HepG2 (cell line): ENCODE measurements around the gene LSM12. TPM values are rescaled to one million over a fixed set of nuclear protein-coding genes. Genes with fewer than 3 reads are reported as not detected.

Source experiments
- CENPX ChIP-seq: sonication (generic); formaldehyde crosslinking; IDR thresholded peaks from 2 replicates; pipeline ENCODE4 v1.9.0; 2021; ENCODE audit warnings: mild to moderate bottlenecking, missing genetic modification reagents, moderate library complexity
- EHMT2 ChIP-seq: fragments of 200-600 bp; sonication (generic); IDR thresholded peaks from 2 replicates; pipeline ENCODE4 v1.7.0; 2017; ENCODE audit warnings: antibody characterized with exemption, low read depth, low read length, borderline replicate concordance
- ELF1 ChIP-seq: sonication (generic); formaldehyde crosslinking; IDR thresholded peaks from 2 replicates; pipeline ENCODE4 v1.4.0; 2020; ENCODE audit warnings: missing genetic modification reagents
- FOXK1 ChIP-seq: sonication (generic); formaldehyde crosslinking; IDR thresholded peaks from 2 replicates; pipeline ENCODE4 v1.4.0; 2020; ENCODE audit warnings: low read depth, missing genetic modification reagents, borderline replicate concordance
- HNRNPUL1 ChIP-seq: fragments of 200-400 bp; formaldehyde crosslinking; IDR thresholded peaks from 2 replicates; pipeline ENCODE4 v1.6.1; 2017; ENCODE audit warnings: low read depth, mild to moderate bottlenecking, low read length, moderate library complexity
- KDM6A ChIP-seq: IDR thresholded peaks from 2 replicates; pipeline ENCODE4 v1.6.1; 2016; ENCODE audit warnings: low read depth
- NFE2 ChIP-seq: sonication (generic); formaldehyde crosslinking; IDR thresholded peaks from 2 replicates; pipeline ENCODE4 v1.4.0; 2020; ENCODE audit warnings: missing genetic modification reagents
- NFE2L2 ChIP-seq: fragments of 150-350 bp; IDR thresholded peaks from 2 replicates; pipeline ENCODE4 v1.6.1; 2014; ENCODE audit warnings: low read length
- POLR2AphosphoS5 ChIP-seq: IDR thresholded peaks from 2 replicates; pipeline ENCODE4 v1.6.1; 2012; ENCODE audit warnings: low read depth, low read length
- SMARCE1 ChIP-seq: fragments of 450-650 bp; IDR thresholded peaks from 2 replicates; pipeline ENCODE4 v1.6.1; 2017; ENCODE audit warnings: borderline replicate concordance
- SP2 ChIP-seq: sonication (generic); formaldehyde crosslinking; IDR thresholded peaks from 2 replicates; pipeline ENCODE4 v1.5.1; 2020; ENCODE audit warnings: mild to moderate bottlenecking, missing genetic modification reagents
- SRSF4 ChIP-seq: fragments of 200-400 bp; formaldehyde crosslinking; IDR thresholded peaks from one replicate; pipeline ENCODE4 v1.6.1; 2018; ENCODE audit warnings: mild to moderate bottlenecking, low read depth, low read length, moderate library complexity; ENCODE audit not compliant: poor library complexity, severe bottlenecking
- TMF1 ChIP-seq: sonication (generic); formaldehyde crosslinking; IDR thresholded peaks from 2 replicates; pipeline ENCODE4 v1.8.1; 2022; ENCODE audit warnings: low read depth, missing genetic modification reagents
- YEATS2 ChIP-seq: sonication (generic); formaldehyde crosslinking; IDR thresholded peaks from 2 replicates; pipeline ENCODE4 v1.4.0; 2020; ENCODE audit warnings: missing genetic modification reagents, borderline replicate concordance
- ZNF652 ChIP-seq: IDR thresholded peaks from 2 replicates; pipeline ENCODE4 v1.6.1; 2016; ENCODE audit warnings: low read depth, borderline replicate concordance
- ZSCAN31 ChIP-seq: sonication (generic); formaldehyde crosslinking; IDR thresholded peaks from 2 replicates; pipeline ENCODE4 v1.5.0; 2020; ENCODE audit warnings: low read depth, mild to moderate bottlenecking, missing genetic modification reagents
- polyA plus RNA-seq, 8 experiments: library from polyadenylated mRNA; depleted of rRNA in 3 of 8; stranded (reverse) in 7 of 8; unstranded in 1 of 8; fragments of >200 nt; fragmentation: Illumina TruSeq in 4 of 8; extraction: Trizol in 4 of 8; gene quantifications; 2 replicates each; pipeline versions ENCODE4 v1.2.1 to v1.2.3, GENCODE V29; 2011 to 2016; ENCODE audit warnings: low read depth in 4 of 8, missing spikeins in 1 of 8, mixed read lengths in 1 of 8; ENCODE audit not compliant: insufficient read depth in 1 of 8
- total RNA-seq, 5 experiments: library from RNA; depleted of rRNA; stranded (reverse); fragments of >200 nt; fragmentation: Illumina TruSeq; extraction: Trizol; gene quantifications; 2 replicates each; pipeline ENCODE4 v1.2.3, GENCODE V29; 2016; ENCODE audit warnings: low read depth in 1 of 5
- TF ChIP-seq, protein P1 (sequence below): sonication (generic); formaldehyde crosslinking; IDR thresholded peaks from one replicate; pipeline ENCODE4 v1.5.1; 2020; ENCODE audit warnings: mild to moderate bottlenecking, missing genetic modification reagents; ENCODE audit errors: not compliant biosample characterization
- TF ChIP-seq, protein P2 (sequence below): IDR thresholded peaks from 2 replicates; pipeline ENCODE4 v1.6.1; 2016; ENCODE audit warnings: low read depth, borderline replicate concordance
- TF ChIP-seq, protein P3 (sequence below): sonication (generic); formaldehyde crosslinking; conservative IDR thresholded peaks from 2 replicates; pipeline ENCODE4 v1.4.0; 2020; ENCODE audit warnings: missing genetic modification reagents
- TF ChIP-seq, protein P4 (sequence below): sonication (generic); formaldehyde crosslinking; IDR thresholded peaks from 2 replicates; pipeline ENCODE4 v1.4.0; 2020; ENCODE audit warnings: missing genetic modification reagents

LSM12 gene
- total and polyA plus RNA-seq, 2 of the 13 experiments (the other 11 are each of a cell fraction or from before 2014, with no cell fraction given), result 52.8 to 55.7 TPM

DNA sequence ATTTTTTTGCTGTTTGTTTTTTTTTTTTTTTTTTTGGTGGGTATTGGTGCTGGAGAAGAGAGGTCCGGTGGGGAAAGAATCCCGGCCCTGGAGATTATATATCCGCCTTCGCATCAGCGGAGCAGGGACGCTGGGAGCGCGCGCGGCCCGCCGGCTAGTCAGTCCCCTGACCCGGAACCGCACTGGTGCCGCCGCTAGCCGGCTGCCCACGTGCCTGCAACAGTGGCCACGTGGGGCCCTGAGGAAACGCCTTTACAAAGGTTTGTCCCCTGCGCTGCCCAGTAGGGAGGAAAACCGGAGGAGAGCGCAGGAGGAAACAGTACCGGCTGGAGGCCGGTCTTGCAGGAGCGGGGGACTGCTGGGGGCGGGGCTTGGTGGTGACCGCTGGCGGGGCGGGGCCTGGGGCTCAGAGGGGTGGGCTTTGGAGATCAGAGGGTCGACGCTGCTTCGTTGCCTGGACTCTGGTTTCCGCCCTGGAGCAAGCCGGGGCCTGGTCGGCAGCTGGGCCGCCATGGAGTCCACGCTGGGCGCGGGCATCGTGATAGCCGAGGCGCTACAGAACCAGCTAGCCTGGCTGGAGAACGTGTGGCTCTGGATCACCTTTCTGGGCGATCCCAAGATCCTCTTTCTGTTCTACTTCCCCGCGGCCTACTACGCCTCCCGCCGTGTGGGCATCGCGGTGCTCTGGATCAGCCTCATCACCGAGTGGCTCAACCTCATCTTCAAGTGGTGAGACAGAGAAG lies 4.2 kb upstream of the LSM12 start, which contains the start of gene G6PC3 (continued):
- TF ChIP-seq, protein P1, sequence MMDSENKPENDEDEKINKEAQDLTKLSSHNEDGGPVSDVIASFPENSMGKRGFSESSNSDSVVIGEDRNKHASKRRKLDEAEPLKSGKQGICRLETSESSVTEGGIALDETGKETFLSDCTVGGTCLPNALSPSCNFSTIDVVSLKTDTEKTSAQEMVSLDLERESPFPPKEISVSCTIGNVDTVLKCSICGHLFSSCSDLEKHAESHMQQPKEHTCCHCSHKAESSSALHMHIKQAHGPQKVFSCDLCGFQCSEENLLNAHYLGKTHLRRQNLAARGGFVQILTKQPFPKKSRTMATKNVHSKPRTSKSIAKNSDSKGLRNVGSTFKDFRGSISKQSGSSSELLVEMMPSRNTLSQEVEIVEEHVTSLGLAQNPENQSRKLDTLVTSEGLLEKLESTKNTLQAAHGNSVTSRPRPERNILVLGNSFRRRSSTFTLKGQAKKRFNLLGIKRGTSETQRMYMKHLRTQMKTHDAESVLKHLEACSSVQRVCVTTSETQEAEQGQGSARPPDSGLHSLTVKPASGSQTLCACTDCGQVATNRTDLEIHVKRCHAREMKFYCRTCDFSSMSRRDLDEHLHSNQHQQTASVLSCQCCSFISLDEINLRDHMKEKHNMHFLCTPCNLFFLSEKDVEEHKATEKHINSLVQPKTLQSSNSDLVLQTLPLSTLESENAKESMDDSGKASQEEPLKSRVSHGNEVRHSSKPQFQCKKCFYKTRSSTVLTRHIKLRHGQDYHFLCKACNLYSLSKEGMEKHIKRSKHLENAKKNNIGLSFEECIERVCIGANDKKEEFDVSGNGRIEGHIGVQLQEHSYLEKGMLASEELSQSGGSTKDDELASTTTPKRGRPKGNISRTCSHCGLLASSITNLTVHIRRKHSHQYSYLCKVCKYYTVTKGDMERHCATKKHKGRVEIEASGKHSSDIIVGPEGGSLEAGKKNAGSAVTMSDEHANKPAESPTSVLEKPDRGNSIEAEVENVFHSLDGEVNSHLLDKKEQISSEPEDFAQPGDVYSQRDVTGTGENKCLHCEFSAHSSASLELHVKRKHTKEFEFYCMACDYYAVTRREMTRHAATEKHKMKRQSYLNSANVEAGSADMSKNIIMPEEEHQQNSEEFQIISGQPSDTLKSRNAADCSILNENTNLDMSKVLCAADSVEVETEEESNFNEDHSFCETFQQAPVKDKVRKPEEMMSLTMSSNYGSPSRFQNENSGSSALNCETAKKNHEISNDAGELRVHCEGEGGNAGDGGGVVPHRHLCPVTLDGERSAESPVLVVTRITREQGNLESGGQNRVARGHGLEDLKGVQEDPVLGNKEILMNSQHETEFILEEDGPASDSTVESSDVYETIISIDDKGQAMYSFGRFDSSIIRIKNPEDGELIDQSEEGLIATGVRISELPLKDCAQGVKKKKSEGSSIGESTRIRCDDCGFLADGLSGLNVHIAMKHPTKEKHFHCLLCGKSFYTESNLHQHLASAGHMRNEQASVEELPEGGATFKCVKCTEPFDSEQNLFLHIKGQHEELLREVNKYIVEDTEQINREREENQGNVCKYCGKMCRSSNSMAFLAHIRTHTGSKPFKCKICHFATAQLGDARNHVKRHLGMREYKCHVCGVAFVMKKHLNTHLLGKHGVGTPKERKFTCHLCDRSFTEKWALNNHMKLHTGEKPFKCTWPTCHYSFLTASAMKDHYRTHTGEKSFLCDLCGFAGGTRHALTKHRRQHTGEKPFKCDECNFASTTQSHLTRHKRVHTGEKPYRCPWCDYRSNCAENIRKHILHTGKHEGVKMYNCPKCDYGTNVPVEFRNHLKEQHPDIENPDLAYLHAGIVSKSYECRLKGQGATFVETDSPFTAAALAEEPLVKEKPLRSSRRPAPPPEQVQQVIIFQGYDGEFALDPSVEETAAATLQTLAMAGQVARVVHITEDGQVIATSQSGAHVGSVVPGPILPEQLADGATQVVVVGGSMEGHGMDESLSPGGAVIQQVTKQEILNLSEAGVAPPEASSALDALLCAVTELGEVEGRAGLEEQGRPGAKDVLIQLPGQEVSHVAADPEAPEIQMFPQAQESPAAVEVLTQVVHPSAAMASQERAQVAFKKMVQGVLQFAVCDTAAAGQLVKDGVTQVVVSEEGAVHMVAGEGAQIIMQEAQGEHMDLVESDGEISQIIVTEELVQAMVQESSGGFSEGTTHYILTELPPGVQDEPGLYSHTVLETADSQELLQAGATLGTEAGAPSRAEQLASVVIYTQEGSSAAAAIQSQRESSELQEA, result peak; percentile 92
- peak; percentile 96 for TF ChIP-seq ZSCAN31
- peak; percentile 99 for TF ChIP-seq FOXK1 (CRISPR knock-in tag)
- TF ChIP-seq SP2 (CRISPR knock-in tag), result peak; percentile 64
- peak; percentile 98 for TF ChIP-seq ELF1 (CRISPR knock-in tag)
- TF ChIP-seq HNRNPUL1, result no peak
- TF ChIP-seq YEATS2 (CRISPR knock-in tag), result peak; percentile 97
- no peak for TF ChIP-seq KDM6A (CRISPR knock-in tag)
- peak; percentile 65 for TF ChIP-seq ZNF652 (CRISPR knock-in tag)
- TF ChIP-seq, protein P2, sequence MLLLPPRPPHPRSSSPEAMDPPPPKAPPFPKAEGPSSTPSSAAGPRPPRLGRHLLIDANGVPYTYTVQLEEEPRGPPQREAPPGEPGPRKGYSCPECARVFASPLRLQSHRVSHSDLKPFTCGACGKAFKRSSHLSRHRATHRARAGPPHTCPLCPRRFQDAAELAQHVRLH (CRISPR knock-in tag), result peak; percentile 98
- TF ChIP-seq NFE2, result no peak
- peak; percentile 97 for TF ChIP-seq TMF1 (CRISPR knock-in tag)
- TF ChIP-seq POLR2AphosphoS5, result peak; percentile 88
- no peak for TF ChIP-seq SMARCE1
- no peak for TF ChIP-seq EHMT2
- TF ChIP-seq, protein P3, sequence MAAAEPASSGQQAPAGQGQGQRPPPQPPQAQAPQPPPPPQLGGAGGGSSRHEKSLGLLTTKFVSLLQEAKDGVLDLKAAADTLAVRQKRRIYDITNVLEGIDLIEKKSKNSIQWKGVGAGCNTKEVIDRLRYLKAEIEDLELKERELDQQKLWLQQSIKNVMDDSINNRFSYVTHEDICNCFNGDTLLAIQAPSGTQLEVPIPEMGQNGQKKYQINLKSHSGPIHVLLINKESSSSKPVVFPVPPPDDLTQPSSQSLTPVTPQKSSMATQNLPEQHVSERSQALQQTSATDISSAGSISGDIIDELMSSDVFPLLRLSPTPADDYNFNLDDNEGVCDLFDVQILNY, result peak; percentile 72; the same call in 1 of the 2 replicates
- TF ChIP-seq CENPX, result no peak
- TF ChIP-seq, protein P4, sequence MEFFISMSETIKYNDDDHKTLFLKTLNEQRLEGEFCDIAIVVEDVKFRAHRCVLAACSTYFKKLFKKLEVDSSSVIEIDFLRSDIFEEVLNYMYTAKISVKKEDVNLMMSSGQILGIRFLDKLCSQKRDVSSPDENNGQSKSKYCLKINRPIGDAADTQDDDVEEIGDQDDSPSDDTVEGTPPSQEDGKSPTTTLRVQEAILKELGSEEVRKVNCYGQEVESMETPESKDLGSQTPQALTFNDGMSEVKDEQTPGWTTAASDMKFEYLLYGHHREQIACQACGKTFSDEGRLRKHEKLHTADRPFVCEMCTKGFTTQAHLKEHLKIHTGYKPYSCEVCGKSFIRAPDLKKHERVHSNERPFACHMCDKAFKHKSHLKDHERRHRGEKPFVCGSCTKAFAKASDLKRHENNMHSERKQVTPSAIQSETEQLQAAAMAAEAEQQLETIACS (CRISPR knock-in tag), result peak; percentile 81
- TF ChIP-seq SRSF4, result no peak
- no peak for TF ChIP-seq NFE2L2
